Measurements from ENCODE around the gene FZD1.
"Not testable (repeated sequence)": the region's sequence is repeated elsewhere in the genome, so short reads cannot be mapped to it uniquely, and the experiment has no call there.

The FZD1 gene

GRCh38 chr7:91299952-91300775, 35.9 kb downstream of the FZD1 start:
- peak; percentile 2 for DNase-seq

GRCh38 chr7:91302794-91303193, 38.6 kb downstream of the FZD1 start:
- no peak for DNase-seq

DNA sequence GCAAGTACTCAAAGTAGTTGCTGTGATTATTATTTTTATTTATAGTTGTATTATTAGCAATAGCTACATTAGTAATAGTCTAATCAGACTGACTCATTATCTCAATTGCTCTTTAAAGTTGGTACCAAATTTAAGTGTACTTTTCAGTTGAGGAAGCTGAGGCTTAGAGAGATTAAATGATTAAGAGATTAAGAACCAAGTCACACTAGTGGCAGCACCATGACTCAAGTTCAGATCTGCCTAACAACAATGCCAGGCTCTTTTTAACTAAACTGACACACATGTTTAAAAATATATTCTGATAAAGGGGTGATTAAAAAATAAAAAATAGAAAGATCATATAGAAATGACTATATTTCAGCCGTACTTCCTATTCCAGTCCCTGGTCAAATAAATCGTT, 42.0 kb downstream of the FZD1 start:
- DNase-seq, result no peak

- DNase-seq, result no peak
These were observed 43.2 kb downstream of the FZD1 start for GRCh38 chr7:91307467-91307866.

DNA sequence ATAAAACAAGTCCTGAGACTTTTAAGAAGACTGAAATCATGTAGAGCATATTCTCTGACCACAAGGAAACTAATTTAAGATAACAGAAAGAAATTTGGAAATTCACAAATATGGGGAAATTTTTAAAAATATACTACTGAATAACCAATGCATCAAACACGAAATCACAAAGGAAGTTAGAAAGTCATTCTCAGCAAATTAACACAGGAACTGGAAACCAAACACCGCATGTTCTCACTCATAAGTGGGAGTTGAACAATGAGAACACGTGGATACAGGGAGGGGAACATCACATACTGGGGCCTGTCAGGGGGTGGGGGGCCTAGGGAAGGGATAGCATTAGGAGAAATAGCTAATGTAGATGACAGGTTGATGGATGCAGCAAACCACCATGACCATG, 44.0 kb downstream of the FZD1 start:
- not testable (repeated sequence) for DNase-seq

GRCh38 chr7:91310830-91311460, 46.7 kb downstream of the FZD1 start:
- no peak for DNase-seq

DNA sequence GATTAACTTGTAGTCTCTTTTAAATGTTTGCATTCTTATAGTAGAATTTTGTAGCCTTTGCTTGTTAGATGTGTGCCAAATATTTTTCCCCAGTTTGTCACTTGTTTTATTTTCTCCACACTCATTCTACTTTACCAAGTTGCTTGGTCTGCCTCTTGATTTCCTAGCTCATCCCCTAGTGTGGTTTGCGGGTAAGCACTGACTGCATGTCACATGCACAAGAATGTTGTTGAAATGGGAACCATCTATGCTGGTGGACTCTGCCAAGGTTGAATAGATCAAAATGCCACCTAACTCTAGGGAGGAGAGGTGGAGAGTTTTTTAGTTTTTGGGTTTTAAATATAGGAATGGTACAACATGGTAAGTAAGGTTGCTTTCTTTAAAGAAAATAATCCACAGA, 47.6 kb downstream of the FZD1 start:
- DNase-seq, result no peak

DNA sequence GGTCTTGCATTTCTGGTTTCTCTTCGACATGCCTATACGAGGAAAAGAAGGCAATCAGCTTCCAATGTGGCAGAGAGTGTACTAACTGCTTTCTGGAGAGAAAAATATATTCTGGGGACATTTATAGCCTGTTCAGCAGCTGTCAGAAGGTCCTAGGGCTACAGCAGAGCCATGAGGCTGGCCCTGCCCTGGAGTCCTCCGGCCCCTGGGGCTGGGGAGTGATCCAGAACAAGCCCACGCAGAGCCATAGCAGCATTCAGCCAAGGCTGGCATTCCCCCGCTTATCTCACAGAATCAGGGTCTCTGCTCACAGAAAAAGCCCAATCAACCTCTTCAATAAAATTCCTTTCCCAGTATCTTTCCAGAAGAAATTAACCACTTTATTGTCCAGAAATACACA, 48.9 kb downstream of the FZD1 start:
- no peak for DNase-seq

DNA sequence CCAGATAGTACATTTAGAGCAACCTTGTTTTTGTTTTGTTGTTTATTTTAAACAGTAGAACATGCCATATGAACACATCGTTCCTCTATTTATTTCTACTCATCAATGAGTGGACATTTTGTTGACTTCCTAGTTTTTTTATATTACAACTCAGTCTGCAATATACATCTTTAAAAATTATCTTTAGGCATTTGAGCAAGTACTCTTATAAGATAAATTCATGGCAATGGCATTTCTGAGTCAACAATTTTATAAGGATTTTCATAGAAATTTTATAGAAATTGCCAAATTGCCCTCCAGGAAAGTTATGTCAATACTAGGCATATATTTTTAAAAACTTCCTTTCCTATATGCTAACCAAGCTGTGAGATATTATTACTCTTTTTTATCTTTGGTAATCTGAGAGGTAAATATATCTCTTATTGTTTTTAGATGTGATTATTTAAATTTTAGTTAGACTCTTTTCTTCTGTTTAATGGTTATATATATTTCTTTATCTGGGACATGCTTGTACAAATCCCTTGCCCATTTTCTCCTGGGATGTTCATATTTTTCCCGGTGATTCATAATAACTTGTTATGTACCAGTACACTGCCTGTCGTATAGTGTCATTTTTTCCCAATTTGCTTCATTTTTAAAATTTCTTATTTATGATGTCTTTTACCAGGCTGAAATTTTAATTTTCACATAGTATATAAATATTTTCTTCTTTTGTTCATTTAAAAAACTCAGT, 50.5 kb downstream of the FZD1 start:
- DNase-seq, result no peak

- DNase-seq, result no peak
These were observed 52.2 kb downstream of the FZD1 start for GRCh38 chr7:91316426-91316825.

GRCh38 chr7:91319351-91319750, 55.1 kb downstream of the FZD1 start:
- DNase-seq, result no peak

DNA sequence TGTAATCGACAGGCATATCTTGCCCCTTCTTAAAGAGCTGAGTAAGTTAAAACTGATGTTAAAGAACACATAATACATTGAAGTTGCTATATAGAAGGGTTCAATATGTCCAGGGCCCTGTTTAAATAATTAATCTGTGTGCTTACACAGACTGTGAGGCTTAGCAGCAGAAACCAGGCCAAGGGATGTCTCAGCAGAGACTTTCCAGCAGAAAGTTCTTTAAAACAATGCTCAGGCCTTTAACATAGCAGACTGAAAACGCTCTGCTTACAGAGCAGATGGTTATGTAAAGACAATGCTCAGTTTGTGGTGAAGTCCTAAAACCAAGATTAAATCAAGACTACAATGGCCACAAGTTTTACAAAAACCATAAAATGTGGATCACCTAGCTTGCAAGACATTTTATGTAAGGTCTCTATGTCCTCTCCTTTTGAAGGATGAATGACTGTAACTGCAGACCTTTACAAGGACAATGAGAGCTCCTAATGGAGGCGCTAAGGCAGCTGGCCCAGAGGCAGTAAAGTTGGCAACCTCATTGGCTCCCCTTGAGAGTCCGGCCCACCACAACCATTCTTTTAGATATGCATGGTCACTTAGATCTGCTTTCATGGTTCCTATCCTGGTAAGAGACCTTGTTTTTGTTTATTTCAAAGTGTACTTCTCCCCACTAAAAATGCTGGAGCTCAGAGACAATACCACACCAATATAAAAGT, 56.3 kb downstream of the FZD1 start:
- DNase-seq, result no peak
